WI38 (cell line): ENCODE data around the gene TMEM131.
"Not testable (repeated sequence)": the region's sequence is repeated elsewhere in the genome, so short reads cannot be mapped to it uniquely, and the experiment has no call there.

Experiments
- H3K4me3 ChIP-seq: 2 replicates; pipeline ENCODE4 v1.5.1; 2011; ENCODE audit warnings: low read depth, mild to moderate bottlenecking, control low read depth, low read length
- TF ChIP-seq, protein P1 (sequence below): IDR thresholded peaks from 2 replicates; pipeline ENCODE4 v1.5.1; 2012; ENCODE audit warnings: low read depth, mild to moderate bottlenecking, control low read depth, low read length

TMEM131 gene

GRCh38 chr2:98027538-98027937 is 31.8 kb upstream of the TMEM131 start:
- no peak overlapping the region for H3K4me3 ChIP-seq
- TF ChIP-seq, protein P1, sequence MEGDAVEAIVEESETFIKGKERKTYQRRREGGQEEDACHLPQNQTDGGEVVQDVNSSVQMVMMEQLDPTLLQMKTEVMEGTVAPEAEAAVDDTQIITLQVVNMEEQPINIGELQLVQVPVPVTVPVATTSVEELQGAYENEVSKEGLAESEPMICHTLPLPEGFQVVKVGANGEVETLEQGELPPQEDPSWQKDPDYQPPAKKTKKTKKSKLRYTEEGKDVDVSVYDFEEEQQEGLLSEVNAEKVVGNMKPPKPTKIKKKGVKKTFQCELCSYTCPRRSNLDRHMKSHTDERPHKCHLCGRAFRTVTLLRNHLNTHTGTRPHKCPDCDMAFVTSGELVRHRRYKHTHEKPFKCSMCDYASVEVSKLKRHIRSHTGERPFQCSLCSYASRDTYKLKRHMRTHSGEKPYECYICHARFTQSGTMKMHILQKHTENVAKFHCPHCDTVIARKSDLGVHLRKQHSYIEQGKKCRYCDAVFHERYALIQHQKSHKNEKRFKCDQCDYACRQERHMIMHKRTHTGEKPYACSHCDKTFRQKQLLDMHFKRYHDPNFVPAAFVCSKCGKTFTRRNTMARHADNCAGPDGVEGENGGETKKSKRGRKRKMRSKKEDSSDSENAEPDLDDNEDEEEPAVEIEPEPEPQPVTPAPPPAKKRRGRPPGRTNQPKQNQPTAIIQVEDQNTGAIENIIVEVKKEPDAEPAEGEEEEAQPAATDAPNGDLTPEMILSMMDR: no peak

DNA sequence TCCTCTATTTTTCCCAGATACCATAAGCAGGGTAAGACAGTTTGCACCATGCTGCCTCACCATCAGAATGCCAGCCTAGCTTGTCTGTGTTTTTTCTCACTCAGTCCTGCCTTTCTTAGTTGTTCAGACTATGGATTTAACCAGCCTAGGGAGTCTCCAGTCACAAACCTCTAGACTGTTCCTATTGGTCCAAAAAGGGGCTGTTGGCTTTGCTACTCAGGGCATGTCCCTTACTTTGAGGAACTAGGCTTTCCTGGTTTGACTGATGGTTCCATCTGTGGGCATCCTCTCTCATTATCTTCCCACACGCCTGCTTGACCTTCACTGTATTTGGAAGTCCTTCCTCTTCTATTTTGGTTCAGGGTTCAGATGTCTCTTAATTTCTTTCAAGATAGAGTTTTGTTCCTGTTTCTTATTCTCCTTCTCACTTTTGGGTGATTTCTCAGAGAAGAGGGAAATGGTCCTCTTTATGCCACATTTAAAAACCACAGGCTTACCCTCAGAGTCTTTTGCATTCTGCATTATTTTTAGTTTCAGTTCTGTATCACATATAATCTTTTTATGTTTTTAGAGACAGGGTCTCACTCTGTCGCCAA is 31.3 kb upstream of the TMEM131 start:
- H3K4me3 ChIP-seq: no peak overlapping the region
- TF ChIP-seq, protein P1: no peak

- H3K4me3 ChIP-seq: no peak overlapping the region
These were observed 30.5 kb upstream of the TMEM131 start for GRCh38 chr2:98026292-98026691.

GRCh38 chr2:98025481-98026037 is 29.8 kb upstream of the TMEM131 start:
- H3K4me3 ChIP-seq: no peak overlapping the region
- TF ChIP-seq, protein P1: no peak

More at GRCh38 chr2:98026292-98026691, 30.5 kb upstream of the TMEM131 start:
- TF ChIP-seq, protein P1: no peak

GRCh38 chr2:98022067-98022466 is 26.3 kb upstream of the TMEM131 start:
- H3K4me3 ChIP-seq: not testable (repeated sequence)

DNA sequence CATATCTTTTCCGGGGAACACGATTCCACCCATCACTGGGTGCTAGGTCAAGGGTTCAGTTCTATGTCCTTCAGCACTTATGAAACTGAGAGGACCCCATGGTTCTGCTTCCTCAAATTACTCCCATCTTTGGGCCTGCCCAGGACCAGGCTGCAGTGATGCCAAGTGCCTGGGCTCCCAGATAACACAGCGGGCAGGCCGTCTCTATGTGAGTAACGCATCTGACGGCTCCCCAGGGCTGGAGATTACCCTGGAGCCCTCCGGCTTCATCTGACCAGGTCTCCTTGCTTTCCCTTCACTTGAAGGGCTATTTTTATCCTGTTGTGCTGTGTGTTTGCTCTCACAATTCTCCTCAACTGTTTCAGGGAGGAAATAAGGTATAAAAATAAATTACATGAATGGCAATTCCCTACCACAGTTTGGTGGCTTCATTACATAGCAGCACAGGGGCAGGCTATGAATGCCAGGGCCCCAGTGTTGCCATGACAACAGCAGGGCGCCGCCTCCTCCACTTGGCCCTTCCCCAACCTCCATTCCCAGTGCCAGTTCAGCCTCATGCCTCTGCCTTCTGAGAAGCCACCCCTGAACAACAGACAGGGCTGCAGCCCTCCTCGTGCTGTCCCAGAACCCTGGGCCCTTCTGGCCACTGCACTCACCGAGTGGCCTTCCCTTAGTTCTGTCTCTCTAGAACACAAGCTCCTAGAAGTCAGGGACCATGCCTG is 25.4 kb upstream of the TMEM131 start:
- no peak overlapping the region for H3K4me3 ChIP-seq
- TF ChIP-seq, protein P1: no peak

- TF ChIP-seq, protein P1: no peak
- H3K4me3 ChIP-seq: no peak overlapping the region
These were observed 24.8 kb upstream of the TMEM131 start for GRCh38 chr2:98020516-98020915.
